Measurements from ENCODE around the gene PTPN1.

Gene PTPN1

DNA sequence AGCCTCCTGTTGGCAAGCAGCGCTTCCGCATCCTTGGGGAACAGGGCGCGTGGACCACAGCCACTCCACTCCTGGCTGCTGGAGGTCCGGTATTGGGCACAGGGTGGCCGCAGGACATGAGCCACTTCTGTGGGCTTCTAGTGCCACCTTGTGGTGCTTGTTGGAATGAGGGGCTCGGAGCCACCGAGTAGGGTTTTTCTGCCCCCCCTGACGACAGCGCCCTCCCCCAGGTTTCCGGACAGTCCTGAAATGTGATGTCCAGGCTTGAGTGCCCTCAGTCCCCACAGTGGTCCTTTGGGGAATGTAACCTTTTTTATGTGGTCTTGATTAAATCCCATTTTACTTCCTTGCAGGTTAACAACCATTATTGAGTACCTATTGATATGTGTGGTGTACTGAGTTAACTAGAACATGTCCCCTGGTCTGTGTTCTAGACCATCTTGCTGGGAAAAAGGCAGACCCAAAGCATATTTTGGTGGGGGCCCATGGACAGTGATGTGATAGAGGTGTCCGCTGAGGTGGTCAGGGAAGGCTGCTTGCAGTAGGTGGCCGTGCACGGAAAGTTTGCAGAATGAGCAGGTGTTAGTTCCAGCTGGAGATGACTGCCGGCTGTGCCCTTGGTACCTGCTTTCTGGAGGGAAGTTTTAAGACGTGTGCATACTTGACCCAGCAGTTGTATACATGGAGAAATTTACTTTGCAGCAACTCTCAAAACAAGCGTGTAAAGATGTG, 70.0 kb downstream of the PTPN1 start:
- DNase-seq = no peak

DNA sequence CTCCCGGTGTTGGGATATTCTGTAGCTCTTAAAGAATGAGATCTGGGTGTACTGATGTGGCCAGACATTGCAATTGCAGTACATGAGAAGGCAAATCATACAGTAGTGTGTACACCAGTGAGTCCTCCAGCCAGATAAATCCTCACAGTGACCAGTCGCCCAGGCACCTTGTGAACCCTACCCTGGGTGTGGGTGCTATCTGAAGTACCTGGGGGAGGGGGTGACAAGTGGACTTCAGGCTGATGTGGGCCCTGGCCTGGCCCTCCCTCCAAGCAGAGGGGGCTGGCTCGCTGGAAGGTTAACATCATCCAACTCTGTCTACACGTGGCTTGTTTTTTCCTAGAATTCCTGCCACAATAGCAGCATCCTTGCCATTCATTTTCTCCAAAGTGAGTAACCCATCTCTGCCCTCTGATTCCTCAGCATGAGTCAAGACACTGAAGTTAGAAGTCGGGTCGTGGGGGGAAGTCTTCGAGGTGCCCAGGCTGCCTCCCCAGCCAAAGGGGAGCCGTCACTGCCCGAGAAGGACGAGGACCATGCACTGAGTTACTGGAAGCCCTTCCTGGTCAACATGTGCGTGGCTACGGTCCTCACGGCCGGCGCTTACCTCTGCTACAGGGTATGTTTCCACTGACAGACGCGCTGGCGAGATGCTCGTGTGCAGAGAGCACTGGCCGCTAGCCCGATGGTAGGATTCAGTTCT, 70.8 kb downstream of the PTPN1 start:
- no peak for DNase-seq

DNA sequence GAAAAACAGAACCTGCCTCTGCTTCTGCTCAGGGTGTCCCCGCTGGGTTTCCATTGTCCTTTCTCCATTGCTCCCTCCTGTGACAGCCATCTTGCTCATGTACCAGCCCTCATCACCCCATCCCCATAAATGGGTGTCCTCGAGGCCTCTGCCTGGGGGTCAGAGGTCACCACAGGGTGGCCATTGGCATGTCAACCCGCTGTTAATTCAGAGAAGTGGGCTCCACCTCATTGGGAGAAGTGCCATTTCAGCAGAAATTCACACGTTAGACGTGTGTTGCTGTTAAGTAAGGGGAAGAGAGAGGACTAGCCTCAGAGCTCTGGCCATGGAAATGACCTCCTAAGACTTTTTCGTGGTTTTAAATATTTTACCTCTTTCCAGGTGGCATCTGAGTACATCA, 71.9 kb downstream of the PTPN1 start:
- no peak for DNase-seq

DNA sequence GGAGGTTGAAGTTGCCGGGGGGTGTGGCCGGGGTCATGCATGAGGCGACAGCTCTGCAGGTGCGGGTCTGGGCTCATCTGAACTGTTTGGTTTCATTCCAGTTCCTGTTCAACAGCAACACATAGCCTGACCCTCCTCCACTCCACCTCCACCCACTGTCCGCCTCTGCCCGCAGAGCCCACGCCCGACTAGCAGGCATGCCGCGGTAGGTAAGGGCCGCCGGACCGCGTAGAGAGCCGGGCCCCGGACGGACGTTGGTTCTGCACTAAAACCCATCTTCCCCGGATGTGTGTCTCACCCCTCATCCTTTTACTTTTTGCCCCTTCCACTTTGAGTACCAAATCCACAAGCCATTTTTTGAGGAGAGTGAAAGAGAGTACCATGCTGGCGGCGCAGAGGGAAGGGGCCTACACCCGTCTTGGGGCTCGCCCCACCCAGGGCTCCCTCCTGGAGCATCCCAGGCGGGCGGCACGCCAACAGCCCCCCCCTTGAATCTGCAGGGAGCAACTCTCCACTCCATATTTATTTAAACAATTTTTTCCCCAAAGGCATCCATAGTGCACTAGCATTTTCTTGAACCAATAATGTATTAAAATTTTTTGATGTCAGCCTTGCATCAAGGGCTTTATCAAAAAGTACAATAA, 72.5 kb downstream of the PTPN1 start:
- DNase-seq = no peak

DNA sequence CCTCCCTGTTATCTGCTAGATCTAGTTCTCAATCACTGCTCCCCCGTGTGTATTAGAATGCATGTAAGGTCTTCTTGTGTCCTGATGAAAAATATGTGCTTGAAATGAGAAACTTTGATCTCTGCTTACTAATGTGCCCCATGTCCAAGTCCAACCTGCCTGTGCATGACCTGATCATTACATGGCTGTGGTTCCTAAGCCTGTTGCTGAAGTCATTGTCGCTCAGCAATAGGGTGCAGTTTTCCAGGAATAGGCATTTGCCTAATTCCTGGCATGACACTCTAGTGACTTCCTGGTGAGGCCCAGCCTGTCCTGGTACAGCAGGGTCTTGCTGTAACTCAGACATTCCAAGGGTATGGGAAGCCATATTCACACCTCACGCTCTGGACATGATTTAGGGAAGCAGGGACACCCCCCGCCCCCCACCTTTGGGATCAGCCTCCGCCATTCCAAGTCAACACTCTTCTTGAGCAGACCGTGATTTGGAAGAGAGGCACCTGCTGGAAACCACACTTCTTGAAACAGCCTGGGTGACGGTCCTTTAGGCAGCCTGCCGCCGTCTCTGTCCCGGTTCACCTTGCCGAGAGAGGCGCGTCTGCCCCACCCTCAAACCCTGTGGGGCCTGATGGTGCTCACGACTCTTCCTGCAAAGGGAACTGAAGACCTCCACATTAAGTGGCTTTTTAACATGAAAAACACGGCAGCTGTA, 73.4 kb downstream of the PTPN1 start:
- DNase-seq = no peak

DNA sequence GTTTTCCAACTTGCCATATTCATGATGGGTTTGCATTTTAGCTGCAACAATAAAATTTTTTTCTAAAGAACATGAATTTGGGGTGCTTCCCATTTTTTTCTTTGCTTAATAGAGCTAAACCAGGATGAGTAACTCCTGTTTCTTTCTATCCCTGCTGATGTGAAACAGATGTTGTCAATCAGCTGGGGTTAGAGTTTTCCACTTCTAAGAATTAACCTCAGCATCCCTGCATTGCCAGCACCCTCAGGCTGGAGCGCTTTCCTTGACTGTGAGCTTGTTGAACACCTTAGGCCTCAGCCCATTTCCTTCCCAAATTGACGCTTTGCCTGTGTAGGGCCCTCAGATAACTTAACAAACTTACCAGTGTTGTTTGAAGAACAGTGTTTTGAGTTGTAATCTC, 74.5 kb downstream of the PTPN1 start:
- no peak for DNase-seq

DNA sequence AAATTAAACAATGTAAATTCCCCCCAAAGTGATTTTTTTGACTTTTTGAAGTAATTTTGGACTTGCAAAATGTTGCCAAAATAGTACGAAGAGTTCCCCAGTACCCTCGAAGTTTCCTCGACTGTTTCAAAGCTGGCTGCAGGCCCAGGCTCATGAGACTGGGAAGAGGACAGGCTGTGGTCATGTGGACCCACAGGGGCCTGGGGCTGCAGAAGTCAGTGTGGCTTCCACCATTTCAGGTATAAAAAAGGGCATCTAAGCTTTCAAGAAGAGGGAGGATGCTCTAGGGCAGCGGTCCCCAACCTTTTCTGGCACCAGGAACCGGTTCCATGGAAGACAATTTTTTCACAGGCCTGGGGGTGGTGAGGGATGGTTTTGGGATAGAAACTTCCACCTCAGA, 75.0 kb downstream of the PTPN1 start:
- no peak for DNase-seq

DNA sequence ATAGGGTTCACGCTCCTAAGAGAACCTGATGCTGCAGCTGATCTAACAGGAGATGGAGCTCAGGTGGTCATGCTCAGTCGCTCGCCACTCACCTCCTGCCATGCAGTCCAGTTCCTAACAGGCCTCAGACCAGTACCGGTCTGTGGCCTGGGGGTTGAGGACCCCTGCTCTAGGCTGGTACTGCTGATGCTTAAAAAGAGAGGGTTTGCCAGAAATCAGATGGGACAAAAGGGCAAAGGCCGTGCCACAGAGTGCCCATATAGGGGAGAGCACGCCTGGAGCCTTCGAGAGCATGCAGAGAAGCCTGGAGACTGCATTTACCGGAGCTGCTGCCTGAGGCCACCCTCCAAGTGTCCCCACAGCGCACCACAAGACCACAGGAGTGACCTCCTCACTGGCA, 75.5 kb downstream of the PTPN1 start:
- DNase-seq = no peak

DNA sequence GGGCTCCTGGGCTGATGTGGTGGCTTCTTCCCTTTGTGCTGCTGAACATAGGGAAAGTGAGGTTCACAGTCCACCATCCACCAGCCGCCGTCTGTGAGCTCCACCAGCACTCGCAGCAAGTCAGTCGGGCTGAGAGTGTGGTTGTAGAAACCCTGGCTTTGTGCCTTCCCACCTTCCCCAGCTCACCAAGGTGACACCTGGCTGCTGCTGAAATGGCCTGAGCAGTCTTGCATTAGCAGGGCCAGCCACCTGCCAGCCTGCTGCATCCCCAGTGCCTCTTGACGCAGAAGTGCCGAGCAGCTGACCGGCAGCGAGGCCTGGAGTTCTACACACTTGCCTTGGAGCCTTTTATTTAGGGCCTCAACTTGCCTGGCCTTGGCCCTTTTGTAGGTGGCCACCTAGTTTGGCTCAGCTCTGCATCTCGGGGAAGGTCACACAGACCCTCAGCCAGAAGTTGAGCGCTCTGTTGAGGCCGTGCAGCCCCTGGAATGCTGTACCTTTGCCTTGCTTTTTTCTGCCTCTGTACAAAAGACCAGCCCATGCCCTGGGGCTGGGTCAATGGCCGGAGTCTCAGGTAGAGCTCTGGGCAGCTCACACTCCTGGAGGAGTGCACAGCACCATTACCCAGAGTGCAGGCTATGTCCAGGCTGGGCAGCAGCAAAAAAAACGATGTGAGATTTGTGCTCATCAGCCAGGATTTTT, 76.5 kb downstream of the PTPN1 start:
- DNase-seq = no peak

DNA sequence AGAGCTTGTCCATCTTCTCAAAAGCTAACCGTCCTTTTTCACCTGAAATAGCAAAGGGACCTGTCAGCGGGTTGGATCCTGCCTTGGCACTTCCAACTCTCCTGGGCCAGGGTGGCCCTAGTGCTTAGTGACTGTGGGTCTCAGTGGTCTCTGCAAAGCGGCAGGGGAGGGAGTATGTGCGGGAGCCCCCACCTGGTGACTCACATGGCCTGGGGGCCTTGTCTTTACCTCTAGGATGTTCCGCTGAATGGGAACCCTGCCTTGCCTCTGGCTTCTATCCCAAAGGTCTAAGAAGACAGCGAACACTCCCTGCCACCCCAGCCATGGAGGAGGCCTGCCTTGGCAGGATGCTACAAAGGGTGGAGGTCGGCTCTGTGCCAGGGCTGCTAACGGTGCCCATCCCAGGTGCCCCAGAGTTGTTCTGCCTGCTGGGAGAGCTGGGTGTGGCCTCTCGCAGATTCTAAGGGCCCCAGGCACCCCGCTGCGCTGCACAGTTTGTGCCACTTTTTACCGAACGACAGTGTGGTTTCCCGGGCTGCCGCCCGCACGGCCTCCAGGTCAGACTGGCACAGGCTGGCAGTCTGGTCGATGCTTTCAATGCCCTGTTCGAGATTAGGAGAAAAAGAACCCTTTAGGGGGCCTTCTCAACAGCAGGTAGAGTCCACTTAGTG, 77.2 kb downstream of the PTPN1 start:
- DNase-seq = peak; percentile 43

DNA sequence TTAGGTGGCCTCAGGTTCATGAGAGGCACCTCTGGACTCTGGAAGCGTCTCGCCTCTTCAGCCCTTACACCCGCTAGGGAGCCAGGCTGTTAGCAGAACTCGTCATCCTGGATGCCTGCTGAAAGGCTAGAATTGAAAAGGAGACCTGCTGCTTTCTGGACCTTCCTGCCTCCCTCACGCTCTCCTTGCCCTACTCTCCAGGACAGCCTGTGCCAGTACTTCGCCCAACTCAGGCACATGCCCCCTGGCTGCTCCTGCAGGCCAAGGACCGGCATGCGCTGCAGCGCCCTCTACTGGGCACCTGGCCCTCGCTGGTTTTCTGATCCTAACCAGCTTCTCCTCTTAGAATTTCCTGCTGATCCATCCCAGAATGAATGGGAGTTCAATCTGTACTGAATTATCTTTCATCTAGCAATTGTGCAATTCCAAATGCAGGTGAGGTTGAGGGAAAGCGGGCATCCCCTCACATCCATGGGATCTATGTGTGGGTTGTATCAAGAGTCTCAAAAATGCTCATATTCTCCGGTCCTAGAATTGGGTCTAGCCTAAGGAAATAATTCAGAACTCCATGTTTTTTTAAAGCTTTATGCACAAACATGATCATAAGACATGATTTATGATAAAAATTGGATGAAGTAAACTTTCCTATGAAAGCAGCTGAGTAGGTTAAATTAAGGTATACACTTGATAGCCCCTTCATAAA, 78.0 kb downstream of the PTPN1 start:
- peak; percentile 35 for DNase-seq

DNA sequence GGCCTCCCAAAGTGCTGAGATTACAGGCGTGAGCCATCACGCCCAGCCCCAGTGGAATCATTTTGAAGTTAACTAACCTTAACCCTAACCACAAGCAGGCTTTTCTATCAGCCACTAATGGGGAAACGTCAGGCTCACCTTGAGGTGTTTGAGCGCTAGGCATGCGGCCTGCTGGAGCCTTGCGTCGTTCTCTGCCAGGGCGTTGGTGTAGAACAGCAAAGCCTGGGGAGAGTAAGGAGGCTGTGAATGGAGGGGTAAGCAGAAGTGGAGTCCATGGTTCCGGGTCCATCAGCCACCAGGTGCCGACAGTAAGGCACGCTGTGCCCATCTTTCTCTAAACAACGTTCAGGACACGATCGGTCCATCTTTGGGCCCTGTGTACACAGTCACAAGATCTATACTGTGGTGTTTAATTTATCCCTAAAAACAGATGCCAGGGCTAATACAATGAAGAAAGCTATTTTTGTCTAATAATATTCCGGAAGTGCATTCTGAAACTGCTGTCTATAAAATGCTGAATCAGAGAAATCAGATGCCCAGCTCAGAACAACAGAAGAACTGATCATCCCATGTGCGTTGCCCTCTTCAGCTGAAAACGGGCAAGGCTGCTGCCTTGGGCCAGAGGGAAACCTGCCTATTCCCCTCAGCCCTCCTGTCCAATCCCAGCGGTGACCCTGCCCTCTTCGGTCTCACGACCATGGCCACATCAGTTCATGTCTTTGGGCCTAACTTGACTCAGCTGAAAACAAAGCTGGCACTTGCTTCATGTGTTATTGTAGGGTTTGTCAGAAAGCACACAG, 79.6 kb downstream of the PTPN1 start:
- DNase-seq = no peak

DNA sequence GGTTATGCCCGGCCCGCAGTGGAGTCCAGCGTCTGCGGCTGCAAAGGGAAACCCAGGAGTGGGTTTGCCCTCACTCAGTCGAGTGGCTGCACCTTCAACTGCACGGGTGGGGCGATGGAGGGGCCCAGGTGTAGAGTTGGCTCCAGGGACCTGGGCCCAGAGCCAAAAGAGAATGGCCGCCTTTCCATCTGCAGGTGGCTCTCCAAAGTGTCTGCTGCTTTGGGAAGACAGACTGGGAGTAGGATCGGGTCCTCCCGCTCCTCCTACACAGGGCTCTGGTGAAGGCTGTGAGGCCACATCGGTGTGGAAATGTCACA, 80.1 kb downstream of the PTPN1 start:
- DNase-seq = peak; percentile 70

DNA sequence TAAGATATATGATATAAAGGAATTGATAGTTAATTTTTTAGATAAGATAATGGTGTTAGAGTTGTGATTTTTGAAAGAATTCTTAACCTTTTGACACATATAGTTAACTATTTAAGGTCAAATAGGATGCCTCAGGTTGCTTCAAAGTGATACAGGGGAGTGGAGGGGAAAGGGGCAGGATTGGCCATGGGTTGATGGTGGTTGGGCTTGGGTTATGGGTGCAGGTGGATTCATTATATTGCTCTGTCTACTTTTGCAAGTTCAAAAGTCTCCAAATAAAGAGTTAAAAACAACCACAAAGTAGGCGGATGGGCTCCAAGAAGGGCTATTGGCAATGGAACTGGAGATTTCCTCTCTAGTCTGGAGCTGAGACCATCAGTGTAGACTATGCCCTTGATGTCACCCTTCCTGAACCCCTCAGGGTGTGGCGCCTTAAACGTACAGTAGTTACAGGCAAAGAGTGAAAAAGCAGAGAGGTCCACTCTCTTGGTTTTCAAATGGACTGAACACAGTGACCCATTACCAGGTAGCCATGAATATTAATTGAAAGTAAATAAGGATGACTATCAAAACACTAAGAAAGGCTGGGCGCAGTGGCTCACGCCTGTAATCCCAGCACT, 81.2 kb downstream of the PTPN1 start:
- DNase-seq = no peak

DNA sequence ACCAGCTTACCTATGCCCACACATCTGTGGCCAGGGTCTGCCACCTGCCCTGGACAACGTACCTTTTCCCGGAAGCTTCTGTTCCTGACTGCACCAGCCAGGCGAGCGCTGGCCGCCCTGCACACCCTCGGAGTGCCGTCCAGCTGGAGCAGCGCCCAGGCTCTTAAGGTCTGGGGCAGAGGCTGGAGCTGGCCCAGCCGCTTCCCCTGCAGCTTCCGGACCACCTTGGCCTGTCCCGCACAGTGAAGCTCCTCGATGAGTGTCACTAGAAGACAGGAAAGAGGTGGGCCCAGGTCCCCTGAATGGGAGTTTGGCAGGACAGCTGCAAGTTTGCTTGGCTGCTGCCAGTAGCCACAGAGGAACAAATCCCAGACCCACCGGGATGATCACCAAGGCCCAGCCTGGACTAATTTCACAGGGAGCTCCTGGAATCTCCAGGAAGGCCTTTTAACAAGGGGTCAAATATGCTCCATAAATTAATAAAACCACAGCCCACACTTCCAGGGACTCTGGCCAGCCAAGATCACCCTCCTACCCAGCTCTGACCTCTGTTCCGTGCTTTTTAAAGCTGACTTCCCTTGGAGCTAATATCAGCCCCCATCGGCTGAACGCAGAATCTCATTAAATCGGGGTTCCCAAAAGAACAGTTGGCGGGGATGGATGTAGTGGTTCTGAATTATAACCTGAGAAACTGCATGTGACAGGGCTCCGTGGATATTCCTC, 82.3 kb downstream of the PTPN1 start:
- peak; percentile 53 for DNase-seq

DNA sequence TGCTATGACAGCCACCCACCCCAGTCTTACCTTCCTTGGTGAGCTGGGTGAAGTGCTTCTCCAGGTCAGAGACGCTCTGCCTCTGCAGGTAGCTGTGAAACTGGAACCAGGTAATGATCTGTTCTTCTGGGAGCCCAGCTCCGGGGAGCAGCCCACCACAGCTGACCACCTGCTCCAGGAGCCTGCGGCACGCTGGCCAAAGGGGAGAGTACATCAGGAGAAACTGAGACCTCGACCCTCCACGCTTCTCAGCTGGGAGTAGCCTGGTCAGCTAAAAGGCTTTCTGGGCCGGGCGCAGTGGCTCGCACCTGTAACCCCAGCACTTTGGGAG, 82.8 kb downstream of the PTPN1 start:
- no peak for DNase-seq

DNA sequence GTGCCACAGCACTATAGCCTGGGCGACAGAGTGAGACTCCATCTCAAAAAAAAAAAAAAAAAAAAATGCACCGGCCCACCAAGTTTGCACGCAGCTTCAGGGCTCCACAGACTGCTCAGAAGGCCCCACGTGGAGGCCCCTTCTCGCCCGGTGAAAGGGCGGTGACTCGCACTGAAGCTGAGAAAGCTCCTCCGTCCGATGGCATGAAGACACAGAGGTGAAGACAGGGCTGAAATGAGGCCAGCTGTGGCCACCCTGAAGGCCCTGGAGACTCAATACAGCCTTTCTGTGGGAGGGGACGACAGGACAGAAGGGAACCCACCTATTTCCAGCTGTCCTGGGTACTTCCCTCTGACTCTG, 84.0 kb downstream of the PTPN1 start:
- DNase-seq = no peak

DNA sequence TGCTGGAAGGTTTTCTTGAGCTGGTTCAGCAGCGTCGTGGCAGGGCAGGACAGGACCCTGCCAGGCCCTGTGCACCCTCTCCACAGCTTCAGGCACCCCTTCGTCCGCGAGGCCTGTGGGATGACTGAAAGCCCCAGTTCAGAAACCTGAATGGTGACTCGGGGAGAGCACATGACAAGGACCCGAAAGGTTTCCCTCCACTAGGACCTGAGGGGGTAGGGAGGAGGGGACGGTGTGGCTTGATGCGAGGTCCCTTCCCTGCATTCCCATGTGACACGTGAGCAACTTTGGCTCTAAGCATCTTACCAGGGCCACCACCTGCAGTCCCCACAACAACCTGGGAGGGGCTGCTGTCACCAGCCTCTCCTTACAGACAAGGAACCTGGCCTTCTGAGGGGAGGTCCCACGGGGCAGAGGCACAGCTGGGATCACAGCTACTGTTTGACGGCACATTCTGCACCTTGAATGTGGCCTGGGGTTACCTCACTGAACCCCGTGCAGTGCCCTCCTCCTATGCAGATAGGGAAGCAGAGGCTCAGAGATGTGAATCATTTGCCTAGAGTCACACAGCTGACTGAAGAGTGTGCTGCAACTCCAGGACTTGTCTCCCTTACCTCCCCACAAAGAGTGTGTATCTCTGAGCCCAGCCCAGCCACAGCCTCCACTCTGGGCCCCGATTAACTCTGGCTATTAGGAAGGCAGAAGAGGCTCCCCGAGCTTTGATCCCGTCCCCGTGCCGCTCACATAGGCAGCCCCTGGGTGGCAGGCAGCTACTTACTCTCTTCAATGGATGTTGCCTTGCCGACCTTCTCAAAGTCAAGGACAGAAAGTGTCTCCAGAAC, 84.6 kb downstream of the PTPN1 start:
- no peak for DNase-seq

DNA sequence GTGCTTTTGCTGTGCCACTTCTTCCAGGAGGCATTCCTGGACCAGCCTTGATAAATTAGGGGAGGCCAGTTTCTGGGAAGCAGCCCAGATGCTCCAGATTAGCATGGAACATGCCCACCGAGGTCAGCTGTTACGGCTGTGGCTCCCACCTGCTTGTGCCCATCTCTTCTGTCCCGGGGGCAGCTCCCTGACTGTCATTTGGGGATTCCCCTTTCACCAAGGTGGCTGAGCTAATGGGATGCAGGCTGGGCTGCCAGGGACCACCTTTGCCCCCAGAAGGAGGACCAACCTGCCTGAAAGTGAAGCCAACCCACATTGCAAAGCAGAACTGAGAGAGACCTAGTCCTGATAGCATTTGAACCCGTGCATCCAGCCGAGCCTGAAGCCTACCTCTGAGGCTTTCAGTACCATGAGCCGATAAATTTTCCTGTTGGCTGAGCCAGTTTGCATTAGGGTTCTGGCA, 85.3 kb downstream of the PTPN1 start:
- DNase-seq = no peak

All from NCI-H2029 treated with DMSO at 0.1 percent for 48 hours (cell line).